HCT116 (cell line): Measurements from ENCODE around the gene SCARF2. TPM values are rescaled to one million over a fixed set of nuclear protein-coding genes. Genes with fewer than 3 reads are reported as not detected.

Experiments
- ATAC-seq: fragments of 200-7000 bp; cut with Tn5 transposase; 2 replicates; pipeline ENCODE4 v1.9.1; 2020; ENCODE audit warnings: mild to moderate bottlenecking, moderate library complexity
- BruUV-seq: library from RNA; stranded (reverse); fragments of 400-500 nt; replicated peaks from 2 replicates; lab custom pipeline; 2021; lab: Mats Ljungman, UMichigan
- CTCF ChIA-PET: fragments of 300-600 bp; sonication (Branson Sonifier 250); formaldehyde crosslinking; loops from one replicate; lab custom pipeline; 2021; ENCODE audit warnings: antibody characterized with exemption; lab: Charles Lee
- POLR2A ChIA-PET: fragments of 300-600, 350-600 bp; sonication (Branson Sonifier 250); formaldehyde crosslinking; loops from one replicate; lab custom pipeline; 2021; ENCODE audit warnings: antibody characterized with exemption; lab: Charles Lee
- RAD21 ChIA-PET, 2 experiments: fragments of 300-600 bp; sonication (Branson Sonifier 250); formaldehyde crosslinking; loops; one replicate each; lab custom pipeline; 2023; ENCODE audit warnings: low total read pairs in 2 of 2; ENCODE audit not compliant: uncharacterized antibody in 2 of 2, unreplicated experiment in 2 of 2, low non-redundant PET in 1 of 2; lab: Charles Lee
- DNase-seq: peaks from one replicate; pipeline ENCODE4 v3.0.0-alpha.2; 2010; ENCODE audit warnings: low read depth, low spot score
- H2AFZ ChIP-seq: fragments of 200-600 bp; shearing (Covaris generic), sonication (generic); 2 replicates; pipeline ENCODE4 v1.6.1; 2017; ENCODE audit warnings: low read depth, mixed run types, mixed read lengths, antibody characterized with exemption, low read length; ENCODE audit not compliant: poor library complexity, severe bottlenecking
- H3K27ac ChIP-seq: 2 replicates; pipeline ENCODE4 v1.5.1; 2012; ENCODE audit warnings: low read depth, low read length
- H3K27me3 ChIP-seq: fragments of 200-600 bp; sonication (generic); 2 replicates; pipeline ENCODE4 v1.6.1; 2016; ENCODE audit warnings: mixed run types, low read length, mixed read lengths; ENCODE audit not compliant: insufficient read depth
- H3K36me3 ChIP-seq, 2 experiments: fragments of 200-500 bp in 1 of 2; fragments of 200-600 bp in 1 of 2; sonication (Bioruptor generic) in 1 of 2; sonication (generic) in 1 of 2; 2 replicates each; pipeline versions ENCODE4 v1.5.1 to v1.6.1; 2014 to 2016; ENCODE audit warnings: low read length in 2 of 2, inconsistent platforms in 1 of 2, mixed read lengths in 1 of 2, mixed run types in 1 of 2; ENCODE audit not compliant: insufficient read depth in 2 of 2, control insufficient read depth in 1 of 2
- H3K4me1 ChIP-seq, 2 experiments: fragments of 200-600 bp in 1 of 2; sonication (generic) in 1 of 2; 2 replicates each; pipeline versions ENCODE4 v1.5.1 to v1.6.1; 2012 to 2017; ENCODE audit warnings: low read length in 2 of 2, inconsistent platforms in 1 of 2, mild to moderate bottlenecking in 1 of 2, mixed read lengths in 1 of 2, mixed run types in 1 of 2, moderate library complexity in 1 of 2; ENCODE audit not compliant: insufficient read depth in 2 of 2, control insufficient read depth in 1 of 2
- H3K4me2 ChIP-seq: fragments of 200-600 bp; sonication (generic); 2 replicates; pipeline ENCODE4 v1.6.1; 2017; ENCODE audit warnings: mixed run types, low read length, mixed read lengths
- H3K4me3 ChIP-seq, 2 experiments: fragments of 200-600 bp in 1 of 2; sonication (generic) in 1 of 2; replicated peaks in 1 of 2; 2 replicates each; pipeline ENCODE4 v1.5.1; 2011 to 2016; ENCODE audit warnings: low read length in 2 of 2, control low read depth in 1 of 2, low read depth in 1 of 2, mild to moderate bottlenecking in 1 of 2, mixed read lengths in 1 of 2, mixed run types in 1 of 2
- H3K79me2 ChIP-seq: fragments of 200-600 bp; sonication (generic); 2 replicates; pipeline ENCODE4 v1.6.1; 2017; ENCODE audit warnings: mild to moderate bottlenecking, mixed run types, low read length, moderate library complexity, mixed read lengths; ENCODE audit not compliant: insufficient read depth
- H3K9ac ChIP-seq: fragments of 200-600 bp; sonication (generic); 2 replicates; pipeline ENCODE4 v1.6.1; 2016; ENCODE audit warnings: low read length, mixed read lengths
- H3K9me2 ChIP-seq: fragments of 200-600 bp; sonication (generic), shearing (Covaris generic); 2 replicates; pipeline ENCODE4 v1.6.1; 2017; ENCODE audit warnings: mixed run types, mild to moderate bottlenecking, moderate library complexity; ENCODE audit not compliant: insufficient read depth
- H3K9me3 ChIP-seq, 2 experiments: fragments of 200-500 bp in 1 of 2; fragments of 200-600 bp in 1 of 2; sonication (Bioruptor generic) in 1 of 2; sonication (generic) in 1 of 2; 2 replicates each; pipeline ENCODE4 v1.6.1; 2014 to 2017; ENCODE audit warnings: low read length in 2 of 2, mixed read lengths in 2 of 2, inconsistent platforms in 1 of 2, low read depth in 1 of 2, mild to moderate bottlenecking in 1 of 2, mixed run types in 1 of 2, moderate library complexity in 1 of 2; ENCODE audit not compliant: control insufficient read depth in 1 of 2, insufficient read depth in 1 of 2
- H4K20me1 ChIP-seq: fragments of 200-600 bp; sonication (generic), shearing (Covaris generic); 2 replicates; pipeline ENCODE4 v1.6.1; 2017; ENCODE audit warnings: mixed run types, mild to moderate bottlenecking, moderate library complexity; ENCODE audit not compliant: insufficient read depth
- CBX3 ChIP-seq: IDR thresholded peaks from 2 replicates; pipeline ENCODE4 v1.6.1; 2012; ENCODE audit warnings: low read depth
- CEBPB ChIP-seq: IDR thresholded peaks from 2 replicates; pipeline ENCODE4 v1.6.1; 2012; ENCODE audit warnings: low read depth
- ELF1 ChIP-seq: IDR thresholded peaks from 2 replicates; pipeline ENCODE4 v1.6.1; 2012; ENCODE audit warnings: low read depth, borderline replicate concordance
- EZH2phosphoT487 ChIP-seq: fragments of 200-600 bp; IDR thresholded peaks from 2 replicates; pipeline ENCODE4 v1.6.1; 2018; ENCODE audit warnings: antibody characterized with exemption, borderline replicate concordance
- JUND ChIP-seq: IDR thresholded peaks from 2 replicates; pipeline ENCODE4 v1.6.1; 2012
- POLR2A ChIP-seq: IDR thresholded peaks from 2 replicates; pipeline ENCODE4 v1.7.0; 2011; ENCODE audit warnings: borderline replicate concordance; ENCODE audit not compliant: insufficient read depth, insufficient read length; ENCODE audit errors: extremely low read depth
- RAD21 ChIP-seq: IDR thresholded peaks from 2 replicates; pipeline ENCODE4 v1.6.1; 2012; ENCODE audit warnings: low read depth, mild to moderate bottlenecking
- SIN3A ChIP-seq: IDR thresholded peaks from 2 replicates; pipeline ENCODE4 v1.6.1; 2012; ENCODE audit warnings: low read depth
- SRF ChIP-seq: IDR thresholded peaks from 2 replicates; pipeline ENCODE4 v1.6.1; 2012; ENCODE audit warnings: low read depth
- YY1 ChIP-seq: IDR thresholded peaks from 2 replicates; pipeline ENCODE4 v1.6.1; 2011; ENCODE audit warnings: low read length, low read depth, moderate library complexity, mild to moderate bottlenecking; ENCODE audit not compliant: insufficient replicate concordance; ENCODE audit errors: extremely low read depth
- intact Hi-C: fragments of 100-400 bp; cut with micrococcal nuclease; formaldehyde crosslinking; loops from 2 replicates; pipeline ENCODE4 v1.10.0; 2022
- total RNA-seq: library from RNA; stranded (reverse); gene quantifications from one replicate; pipeline ENCODE4 v1.2.1, GENCODE V29; 2021; ENCODE audit not compliant: unreplicated experiment
- TF ChIP-seq, protein P1 (sequence below): IDR thresholded peaks from 2 replicates; pipeline ENCODE4 v1.6.1; 2012; ENCODE audit warnings: low read depth
- TF ChIP-seq, protein P2 (sequence below): IDR thresholded peaks from 2 replicates; pipeline ENCODE4 v1.6.1; 2012
- TF ChIP-seq, protein P3 (sequence below): IDR thresholded peaks from 2 replicates; pipeline ENCODE4 v1.6.1; 2011; ENCODE audit warnings: mild to moderate bottlenecking, low read length, moderate library complexity; ENCODE audit not compliant: insufficient replicate concordance; ENCODE audit errors: extremely low read depth
- TF ChIP-seq, protein P4 (sequence below), 3 experiments: fragments of 200-600 bp in 1 of 3; sonication (generic) in 1 of 3; IDR thresholded peaks in 2 of 3; conservative IDR thresholded peaks in 1 of 3; 2 replicates each; pipeline ENCODE4 v1.5.1; 2012 to 2017; ENCODE audit warnings: low read depth in 2 of 3, low read length in 2 of 3, antibody characterized with exemption in 1 of 3, borderline replicate concordance in 1 of 3, control low read depth in 1 of 3, mild to moderate bottlenecking in 1 of 3, mixed read lengths in 1 of 3, mixed run types in 1 of 3, moderate library complexity in 1 of 3; ENCODE audit not compliant: insufficient read depth in 1 of 3

The SCARF2 gene
- total RNA-seq, 1 experiment from 2014 or later: 2.5 TPM

- Histone ChIP-seq H3K4me1 (peaks cover 12 to 26% of the 10 kb centered on the region in 2 experiments), H2AFZ (no peak overlapping the region), H3K9ac (no peak overlapping the region), H3K4me2 (no peak overlapping the region), H3K9me3 (no peaks in the 10 kb centered on the region), H3K36me3 (no peaks in the 10 kb centered on the region), H4K20me1 (no peaks in the 10 kb centered on the region), H3K79me2 (no peaks in the 10 kb centered on the region), H3K4me3 (no peak overlapping the region), H3K9me2 (no peaks in the 10 kb centered on the region), H3K27me3 (no peaks in the 10 kb centered on the region), H3K27ac (no peak overlapping the region)
- POLR2A ChIA-PET: no interaction called here
- TF ChIP-seq SRF (no peak), YY1 (no peak), RAD21 (no peak), ELF1 (no peak), EZH2phosphoT487 (no peak), POLR2A (no peak), SIN3A (no peak), CBX3 (no peak), CEBPB (no peak), JUND (no peak)
- TF ChIP-seq, protein P1, sequence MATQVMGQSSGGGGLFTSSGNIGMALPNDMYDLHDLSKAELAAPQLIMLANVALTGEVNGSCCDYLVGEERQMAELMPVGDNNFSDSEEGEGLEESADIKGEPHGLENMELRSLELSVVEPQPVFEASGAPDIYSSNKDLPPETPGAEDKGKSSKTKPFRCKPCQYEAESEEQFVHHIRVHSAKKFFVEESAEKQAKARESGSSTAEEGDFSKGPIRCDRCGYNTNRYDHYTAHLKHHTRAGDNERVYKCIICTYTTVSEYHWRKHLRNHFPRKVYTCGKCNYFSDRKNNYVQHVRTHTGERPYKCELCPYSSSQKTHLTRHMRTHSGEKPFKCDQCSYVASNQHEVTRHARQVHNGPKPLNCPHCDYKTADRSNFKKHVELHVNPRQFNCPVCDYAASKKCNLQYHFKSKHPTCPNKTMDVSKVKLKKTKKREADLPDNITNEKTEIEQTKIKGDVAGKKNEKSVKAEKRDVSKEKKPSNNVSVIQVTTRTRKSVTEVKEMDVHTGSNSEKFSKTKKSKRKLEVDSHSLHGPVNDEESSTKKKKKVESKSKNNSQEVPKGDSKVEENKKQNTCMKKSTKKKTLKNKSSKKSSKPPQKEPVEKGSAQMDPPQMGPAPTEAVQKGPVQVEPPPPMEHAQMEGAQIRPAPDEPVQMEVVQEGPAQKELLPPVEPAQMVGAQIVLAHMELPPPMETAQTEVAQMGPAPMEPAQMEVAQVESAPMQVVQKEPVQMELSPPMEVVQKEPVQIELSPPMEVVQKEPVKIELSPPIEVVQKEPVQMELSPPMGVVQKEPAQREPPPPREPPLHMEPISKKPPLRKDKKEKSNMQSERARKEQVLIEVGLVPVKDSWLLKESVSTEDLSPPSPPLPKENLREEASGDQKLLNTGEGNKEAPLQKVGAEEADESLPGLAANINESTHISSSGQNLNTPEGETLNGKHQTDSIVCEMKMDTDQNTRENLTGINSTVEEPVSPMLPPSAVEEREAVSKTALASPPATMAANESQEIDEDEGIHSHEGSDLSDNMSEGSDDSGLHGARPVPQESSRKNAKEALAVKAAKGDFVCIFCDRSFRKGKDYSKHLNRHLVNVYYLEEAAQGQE: no peak
- TF ChIP-seq, protein P2, sequence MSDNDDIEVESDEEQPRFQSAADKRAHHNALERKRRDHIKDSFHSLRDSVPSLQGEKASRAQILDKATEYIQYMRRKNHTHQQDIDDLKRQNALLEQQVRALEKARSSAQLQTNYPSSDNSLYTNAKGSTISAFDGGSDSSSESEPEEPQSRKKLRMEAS: no peak
- TF ChIP-seq, protein P3, sequence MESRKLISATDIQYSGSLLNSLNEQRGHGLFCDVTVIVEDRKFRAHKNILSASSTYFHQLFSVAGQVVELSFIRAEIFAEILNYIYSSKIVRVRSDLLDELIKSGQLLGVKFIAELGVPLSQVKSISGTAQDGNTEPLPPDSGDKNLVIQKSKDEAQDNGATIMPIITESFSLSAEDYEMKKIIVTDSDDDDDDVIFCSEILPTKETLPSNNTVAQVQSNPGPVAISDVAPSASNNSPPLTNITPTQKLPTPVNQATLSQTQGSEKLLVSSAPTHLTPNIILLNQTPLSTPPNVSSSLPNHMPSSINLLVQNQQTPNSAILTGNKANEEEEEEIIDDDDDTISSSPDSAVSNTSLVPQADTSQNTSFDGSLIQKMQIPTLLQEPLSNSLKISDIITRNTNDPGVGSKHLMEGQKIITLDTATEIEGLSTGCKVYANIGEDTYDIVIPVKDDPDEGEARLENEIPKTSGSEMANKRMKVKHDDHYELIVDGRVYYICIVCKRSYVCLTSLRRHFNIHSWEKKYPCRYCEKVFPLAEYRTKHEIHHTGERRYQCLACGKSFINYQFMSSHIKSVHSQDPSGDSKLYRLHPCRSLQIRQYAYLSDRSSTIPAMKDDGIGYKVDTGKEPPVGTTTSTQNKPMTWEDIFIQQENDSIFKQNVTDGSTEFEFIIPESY: no peak
- TF ChIP-seq, protein P4, sequence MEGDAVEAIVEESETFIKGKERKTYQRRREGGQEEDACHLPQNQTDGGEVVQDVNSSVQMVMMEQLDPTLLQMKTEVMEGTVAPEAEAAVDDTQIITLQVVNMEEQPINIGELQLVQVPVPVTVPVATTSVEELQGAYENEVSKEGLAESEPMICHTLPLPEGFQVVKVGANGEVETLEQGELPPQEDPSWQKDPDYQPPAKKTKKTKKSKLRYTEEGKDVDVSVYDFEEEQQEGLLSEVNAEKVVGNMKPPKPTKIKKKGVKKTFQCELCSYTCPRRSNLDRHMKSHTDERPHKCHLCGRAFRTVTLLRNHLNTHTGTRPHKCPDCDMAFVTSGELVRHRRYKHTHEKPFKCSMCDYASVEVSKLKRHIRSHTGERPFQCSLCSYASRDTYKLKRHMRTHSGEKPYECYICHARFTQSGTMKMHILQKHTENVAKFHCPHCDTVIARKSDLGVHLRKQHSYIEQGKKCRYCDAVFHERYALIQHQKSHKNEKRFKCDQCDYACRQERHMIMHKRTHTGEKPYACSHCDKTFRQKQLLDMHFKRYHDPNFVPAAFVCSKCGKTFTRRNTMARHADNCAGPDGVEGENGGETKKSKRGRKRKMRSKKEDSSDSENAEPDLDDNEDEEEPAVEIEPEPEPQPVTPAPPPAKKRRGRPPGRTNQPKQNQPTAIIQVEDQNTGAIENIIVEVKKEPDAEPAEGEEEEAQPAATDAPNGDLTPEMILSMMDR (IDR thresholded peaks at IDR 0.05 in 2 of 3, conservative IDR thresholded peaks at IDR 0.05 in 1 of 3; ENCODE audit: borderline replicate concordance in 1 of 3, insufficient read depth in 1 of 3, low read depth in 2 of 3, low read length in 2 of 3): no peak
- BruUV-seq: no TSS peak
- intact Hi-C loops: no loop called here
- CTCF ChIA-PET: interaction anchor here (0.6 to 1.2 kb wide), 2 partner anchors 16 to 22 kb away, joined by 3 to 4 read pairs; no protein-coding TSS in a partner anchor
- ATAC-seq: no peak
- no peak for DNase-seq
- RAD21 ChIA-PET: interaction anchor here in 1 of 2 experiments (0.6 kb wide), 1 partner anchor 16 kb away, joined by 3 read pairs; no protein-coding TSS in a partner anchor
Observed at GRCh38 chr22:20434264-20434751, 3.3 kb downstream of the SCARF2 start.
